Coronary artery (tissue), 2 donors: ENCODE data around the gene MATCAP1.

ENCODE experiments used
- DNase-seq: peaks from one replicate; pipeline ENCODE4 v3.0.0-alpha.2; 2017; ENCODE audit warnings: low spot score
- H3K27ac ChIP-seq, 2 donors: fragments of 200-600 bp; sonication (generic); one replicate each; pipeline ENCODE4 v1.5.1; 2016 to 2019
- H3K4me3 ChIP-seq: fragments of 200-600 bp; sonication (generic); 2 replicates; pipeline ENCODE4 v1.5.1; 2016; ENCODE audit warnings: mild to moderate bottlenecking, moderate library complexity
- CTCF ChIP-seq: fragments of 200-600 bp; sonication (generic); IDR thresholded peaks from one replicate; pipeline ENCODE4 v1.5.1; 2019; ENCODE audit warnings: antibody characterized with exemption

Gene MATCAP1

GRCh38 chr16:67212766-67213165 is 29.0 kb upstream of the MATCAP1 start:
- Histone ChIP-seq H3K27ac (no peak overlapping the region), H3K4me3 (no peak overlapping the region)
- no peak for TF ChIP-seq CTCF
- no peak for DNase-seq

DNA sequence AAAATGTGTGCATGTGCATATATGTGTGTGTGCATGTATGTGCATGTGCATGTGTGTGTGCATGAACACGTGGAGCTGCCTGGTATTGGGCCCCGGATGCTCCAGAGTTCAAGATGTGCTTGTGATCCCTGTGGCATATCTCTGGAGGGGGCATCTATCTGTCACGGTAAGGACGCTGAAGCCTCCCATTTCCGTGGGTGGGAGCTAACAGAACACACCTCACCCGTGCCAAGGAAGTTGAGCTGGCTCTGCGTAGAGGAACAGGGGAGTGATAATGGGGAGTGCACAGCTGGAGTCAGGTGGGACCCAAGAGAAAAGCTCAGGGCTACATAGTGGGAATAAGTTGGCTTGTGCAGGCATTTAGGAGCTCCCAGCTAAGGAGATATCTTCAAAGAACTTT is 27.9 kb upstream of the MATCAP1 start:
- no peak for TF ChIP-seq CTCF
- no peak overlapping the region for H3K27ac ChIP-seq

GRCh38 chr16:67210069-67210937 is 26.5 kb upstream of the MATCAP1 start:
- Histone ChIP-seq H3K4me3 (no peak overlapping the region), H3K27ac (no peak overlapping the region)
- TF ChIP-seq CTCF: no peak
- no peak for DNase-seq

More for the DNA sequence above, 27.9 kb upstream of the MATCAP1 start:
- DNase-seq: no peak
- H3K4me3 ChIP-seq: no peak overlapping the region

GRCh38 chr16:67209565-67209964 is 25.8 kb upstream of the MATCAP1 start:
- DNase-seq: no peak
- no peak overlapping the region for H3K4me3 ChIP-seq
- no peak for TF ChIP-seq CTCF
- no peak overlapping the region for H3K27ac ChIP-seq

GRCh38 chr16:67208154-67208896 is 24.6 kb upstream of the MATCAP1 start:
- DNase-seq: no peak
- Histone ChIP-seq H3K4me3 (no peak overlapping the region), H3K27ac (no peak overlapping the region)
- no peak for TF ChIP-seq CTCF

GRCh38 chr16:67207249-67208091 is 23.7 kb upstream of the MATCAP1 start:
- H3K27ac ChIP-seq: no peak overlapping the region
- H3K4me3 ChIP-seq: no peak overlapping the region
- DNase-seq: no peak
- no peak for TF ChIP-seq CTCF
